ENCODE results near the gene SMAD2. TPM values are rescaled to one million over a fixed set of nuclear protein-coding genes. Genes with fewer than 3 reads are reported as not detected.

The SMAD2 gene
- polyA plus RNA-seq, 2 of the 4 experiments (the other 2 are of a cell fraction), result 131 to 229 TPM

DNA sequence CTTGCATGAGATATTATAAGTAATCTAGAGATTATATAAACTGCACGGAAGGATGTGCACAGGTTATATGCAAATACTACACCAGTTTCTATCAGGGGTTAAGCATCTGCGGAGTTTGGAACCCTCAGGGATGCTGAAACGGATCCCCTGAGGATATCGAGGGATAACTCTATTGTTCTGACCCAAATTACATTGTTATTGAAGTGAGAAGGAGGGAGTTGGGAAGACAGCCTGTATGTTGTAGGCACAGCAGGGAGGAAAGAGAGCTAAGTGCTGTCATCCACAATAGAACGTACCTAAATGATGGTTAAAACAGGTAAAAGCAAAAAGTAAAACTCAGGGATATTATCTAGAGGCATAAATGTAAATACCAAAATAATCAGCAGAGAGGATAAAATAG, 44.6 kb upstream of the SMAD2 start:
- Histone ChIP-seq H3K9me3 (no peaks in the 10 kb centered on the region), H3K4me2 (no peak overlapping the region), H3K4me1 (peaks cover 9% of the 10 kb centered on the region; the same call in 2 of the 3 replicates), H3K27ac (no peak overlapping the region), H3K4me3 (no peak overlapping the region)
- no peak for TF ChIP-seq ESRRA (IDR thresholded peaks at IDR 0.05; ENCODE audit: borderline replicate concordance, low read length)
- no peak for TF ChIP-seq CBX8 (IDR thresholded peaks at IDR 0.05)
- no peak for TF ChIP-seq ZSCAN20 (CRISPR knock-in tag; IDR thresholded peaks at IDR 0.05)
- TF ChIP-seq MYC (IDR thresholded peaks at IDR 0.05; ENCODE audit: borderline replicate concordance, low read length), result no peak
- TF ChIP-seq, protein P1, sequence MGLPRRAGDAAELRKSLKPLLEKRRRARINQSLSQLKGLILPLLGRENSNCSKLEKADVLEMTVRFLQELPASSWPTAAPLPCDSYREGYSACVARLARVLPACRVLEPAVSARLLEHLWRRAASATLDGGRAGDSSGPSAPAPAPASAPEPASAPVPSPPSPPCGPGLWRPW (IDR thresholded peaks at IDR 0.05), result no peak
- TF ChIP-seq TFCP2L1 (CRISPR knock-in tag; IDR thresholded peaks at IDR 0.05), result no peak
- no peak for TF ChIP-seq RFX5 (IDR thresholded peaks at IDR 0.05)
- TF ChIP-seq NPAS2 (CRISPR knock-in tag; IDR thresholded peaks at IDR 0.05; ENCODE audit: borderline replicate concordance), result no peak
- no peak for TF ChIP-seq ZNF302 (CRISPR knock-in tag; IDR thresholded peaks at IDR 0.05)
- no peak for TF ChIP-seq HDAC2 (IDR thresholded peaks at IDR 0.05)
- TF ChIP-seq RCOR1 (IDR thresholded peaks at IDR 0.05; ENCODE audit: low read depth, low read length), result no peak
- TF ChIP-seq GATA3 (IDR thresholded peaks at IDR 0.05; ENCODE audit: borderline replicate concordance), result no peak
- TF ChIP-seq MAFK (IDR thresholded peaks at IDR 0.05; ENCODE audit: partially characterized antibody), result no peak
- TF ChIP-seq PBX3 (IDR thresholded peaks at IDR 0.05), result no peak
- no peak for TF ChIP-seq CBX2 (IDR thresholded peaks at IDR 0.05; ENCODE audit: borderline replicate concordance, low read depth)
- TF ChIP-seq JUNB (IDR thresholded peaks at IDR 0.05), result no peak
- no peak for ATAC-seq
- DNase-seq (ENCODE audit: low read depth in 1 of 2, low spot score in 1 of 2), result no peak
- ChIA-PET POLR2A (no interaction called here), CTCF (interaction anchor here (1.5 kb wide), 1 partner anchor 12 kb away, joined by 5 read pairs; no protein-coding TSS in a partner anchor)
- 76% methylated on average over 5 of the region's 5 CpGs for WGBS (ENCODE audit: missing lambda C conversion rate)
- FAIRE-seq, result no peak

DNA sequence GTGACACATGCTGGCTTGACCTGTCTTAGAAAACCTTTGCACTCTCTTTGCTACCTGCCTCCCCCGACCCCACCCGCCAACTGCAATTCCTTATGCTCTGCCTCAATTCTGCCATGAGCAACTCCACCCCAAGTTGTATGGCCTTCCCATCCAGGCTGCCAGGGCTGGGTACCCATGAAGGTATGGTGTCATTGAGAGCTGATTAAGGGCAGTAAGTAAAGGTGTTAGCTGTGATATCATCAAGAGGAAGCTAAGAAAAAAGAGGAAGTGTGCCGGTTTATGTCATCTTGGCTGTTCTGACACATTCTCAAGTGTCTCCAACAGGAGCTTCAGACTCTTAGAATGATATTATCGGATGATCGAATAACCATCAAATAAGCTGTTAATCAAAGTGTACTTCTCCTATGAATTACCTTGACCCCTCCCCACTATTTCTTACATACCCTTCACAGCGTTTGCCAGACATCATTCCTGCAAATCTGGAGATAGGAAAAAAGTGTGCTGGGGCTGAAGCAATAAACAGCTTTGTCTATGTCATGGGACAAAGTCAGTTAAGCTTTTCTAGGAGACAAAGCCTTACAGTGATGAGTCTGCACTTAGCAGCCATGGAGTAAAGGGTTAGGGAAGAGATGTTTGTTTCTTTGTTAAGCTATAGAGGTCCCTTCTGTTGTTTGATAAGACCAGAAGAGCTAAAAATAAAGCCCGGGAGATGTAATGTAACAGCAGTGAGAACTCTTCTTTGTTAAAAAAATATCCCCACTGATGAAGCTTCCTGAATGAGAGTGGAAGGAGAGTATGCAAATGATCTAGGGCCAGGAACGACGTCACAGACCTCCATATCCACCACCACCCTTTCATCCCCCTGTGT, 40.4 kb upstream of the SMAD2 start:
- TF ChIP-seq MAFK (IDR thresholded peaks at IDR 0.05; ENCODE audit: partially characterized antibody), result no peak
- TF ChIP-seq POLR2AphosphoS2 (conservative IDR thresholded peaks at IDR 0.05; ENCODE audit: low read length), result no peak
- TF ChIP-seq JUN (IDR thresholded peaks at IDR 0.05), result no peak
- no peak for TF ChIP-seq RAD21 (conservative IDR thresholded peaks at IDR 0.05 in 1 of 2, IDR thresholded peaks at IDR 0.05 in 1 of 2)
- no peak for TF ChIP-seq REST (IDR thresholded peaks at IDR 0.05)
- TF ChIP-seq KDM5A (IDR thresholded peaks at IDR 0.05), result no peak
- no peak for TF ChIP-seq KDM1A (IDR thresholded peaks at IDR 0.05; ENCODE audit: low read depth)
- no peak for TF ChIP-seq GATA3 (IDR thresholded peaks at IDR 0.05; ENCODE audit: borderline replicate concordance)
- TF ChIP-seq CHD4 (IDR thresholded peaks at IDR 0.05; ENCODE audit: borderline replicate concordance), result no peak
- no peak for TF ChIP-seq CBX8 (IDR thresholded peaks at IDR 0.05)
- no peak for TF ChIP-seq RFX5 (IDR thresholded peaks at IDR 0.05)
- no peak for TF ChIP-seq TP53 (CRISPR knock-in tag; IDR thresholded peaks at IDR 0.05)
- TF ChIP-seq NR3C1 (IDR thresholded peaks at IDR 0.05), result no peak
- Histone ChIP-seq H3K27ac (peak overlapping the region; percentile 22 to 88; a peak in 5 of 6 replicates), H3K4me2 (no peak overlapping the region), H3K4me1 (peaks cover 32% of the 10 kb centered on the region), H3K9me3 (no peaks in the 10 kb centered on the region; the same call in 2 of the 3 replicates), H3K4me3 (no peak overlapping the region)
- no peak for ATAC-seq
- ChIA-PET POLR2A (no interaction called here), CTCF (interaction anchor here (0.7 to 1.6 kb wide), 3 partner anchors 13 to 37 kb away, joined by 3 to 4 read pairs (median 3); no protein-coding TSS in a partner anchor)
- DNase-seq (ENCODE audit: low read depth in 1 of 2, low spot score in 1 of 2), result no peak
- 92% methylated on average over 9 of the region's 9 CpGs for WGBS (ENCODE audit: missing lambda C conversion rate)
- FAIRE-seq, result no peak
